ENCODE results near the gene SLC25A19.

The SLC25A19 gene

DNA sequence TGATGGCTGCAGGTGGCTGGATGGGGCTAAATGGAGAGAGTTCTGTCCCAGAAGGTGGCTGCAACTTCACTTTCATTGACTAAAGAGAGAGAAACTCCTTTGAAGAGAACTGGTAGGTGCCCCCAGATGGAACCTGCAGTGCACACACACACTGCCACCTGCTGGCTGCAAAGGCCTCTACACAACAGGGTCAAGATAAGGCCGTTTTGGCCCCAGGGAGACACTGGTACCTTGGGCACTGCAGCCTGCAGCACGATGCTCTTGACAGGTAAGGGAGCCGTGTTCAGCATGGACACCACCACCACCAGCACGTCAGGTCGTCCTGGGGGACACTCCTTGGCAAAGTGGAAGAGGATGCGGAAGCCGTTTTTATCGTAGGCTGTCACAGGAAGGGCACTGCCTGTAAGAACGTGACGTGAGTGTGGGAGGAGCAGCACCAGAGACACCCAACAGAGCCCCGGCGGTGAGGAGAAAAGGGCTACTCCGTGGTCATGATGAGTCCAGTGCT, 50.5 kb downstream of the SLC25A19 start:
- TF ChIP-seq, protein P1, sequence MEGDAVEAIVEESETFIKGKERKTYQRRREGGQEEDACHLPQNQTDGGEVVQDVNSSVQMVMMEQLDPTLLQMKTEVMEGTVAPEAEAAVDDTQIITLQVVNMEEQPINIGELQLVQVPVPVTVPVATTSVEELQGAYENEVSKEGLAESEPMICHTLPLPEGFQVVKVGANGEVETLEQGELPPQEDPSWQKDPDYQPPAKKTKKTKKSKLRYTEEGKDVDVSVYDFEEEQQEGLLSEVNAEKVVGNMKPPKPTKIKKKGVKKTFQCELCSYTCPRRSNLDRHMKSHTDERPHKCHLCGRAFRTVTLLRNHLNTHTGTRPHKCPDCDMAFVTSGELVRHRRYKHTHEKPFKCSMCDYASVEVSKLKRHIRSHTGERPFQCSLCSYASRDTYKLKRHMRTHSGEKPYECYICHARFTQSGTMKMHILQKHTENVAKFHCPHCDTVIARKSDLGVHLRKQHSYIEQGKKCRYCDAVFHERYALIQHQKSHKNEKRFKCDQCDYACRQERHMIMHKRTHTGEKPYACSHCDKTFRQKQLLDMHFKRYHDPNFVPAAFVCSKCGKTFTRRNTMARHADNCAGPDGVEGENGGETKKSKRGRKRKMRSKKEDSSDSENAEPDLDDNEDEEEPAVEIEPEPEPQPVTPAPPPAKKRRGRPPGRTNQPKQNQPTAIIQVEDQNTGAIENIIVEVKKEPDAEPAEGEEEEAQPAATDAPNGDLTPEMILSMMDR (IDR thresholded peaks at IDR 0.05): peak; percentile 67
- H3K27ac ChIP-seq: peak overlapping the region; percentile 17

GRCh38 chr17:75238020-75238580, 51.1 kb downstream of the SLC25A19 start:
- Histone ChIP-seq H3K4me1 (ENCODE audit: control insufficient read depth in 1 of 2, insufficient read depth in 1 of 2, low read depth in 1 of 2, low read length in 1 of 2) (no peaks in the 10 kb centered on the region), H3K9me3 (no peaks in the 10 kb centered on the region), H3K36me3 (peaks cover 95% of the 10 kb centered on the region), H3K27ac (peak overlapping the region; percentile 17), H3K4me3 (ENCODE audit: low read depth in 1 of 2, low read length in 1 of 2) (no peak overlapping the region), H3K27me3 (no peaks in the 10 kb centered on the region)
- TF ChIP-seq, protein P1 (IDR thresholded peaks at IDR 0.05): no peak

More for the DNA sequence above, 50.5 kb downstream of the SLC25A19 start:
- Histone ChIP-seq H3K4me3 (ENCODE audit: low read depth in 1 of 2, low read length in 1 of 2) (no peak overlapping the region), H3K4me1 (ENCODE audit: control insufficient read depth in 1 of 2, insufficient read depth in 1 of 2, low read depth in 1 of 2, low read length in 1 of 2) (peaks cover 0 to under 1% of the 10 kb centered on the region in 2 experiments), H3K36me3 (peaks cover 98% of the 10 kb centered on the region), H3K27me3 (no peaks in the 10 kb centered on the region), H3K9me3 (no peaks in the 10 kb centered on the region)

- peaks cover 95% of the 10 kb centered on the region for H3K36me3 ChIP-seq
Observed at GRCh38 chr17:75237100-75238014, 51.9 kb downstream of the SLC25A19 start.

GRCh38 chr17:75232786-75233185, 56.4 kb downstream of the SLC25A19 start:
- H3K36me3 ChIP-seq: peaks cover 70% of the 10 kb centered on the region
- TF ChIP-seq, protein P1 (IDR thresholded peaks at IDR 0.05): no peak
- no peaks in the 10 kb centered on the region for H3K27me3 ChIP-seq

More at GRCh38 chr17:75237100-75238014, 51.9 kb downstream of the SLC25A19 start:
- Histone ChIP-seq H3K4me3 (ENCODE audit: low read depth in 1 of 2, low read length in 1 of 2) (no peak overlapping the region), H3K27ac (no peak overlapping the region), H3K9me3 (no peaks in the 10 kb centered on the region), H3K27me3 (no peaks in the 10 kb centered on the region), H3K4me1 (ENCODE audit: control insufficient read depth in 1 of 2, insufficient read depth in 1 of 2, low read depth in 1 of 2, low read length in 1 of 2) (no peaks in the 10 kb centered on the region)
- TF ChIP-seq, protein P1 (IDR thresholded peaks at IDR 0.05): no peak

GRCh38 chr17:75231741-75232464, 57.3 kb downstream of the SLC25A19 start:
- H3K27ac ChIP-seq: no peak overlapping the region
- peaks cover 22 to 29% of the 10 kb centered on the region in 2 experiments for H3K4me1 ChIP-seq (ENCODE audit: control insufficient read depth in 1 of 2, insufficient read depth in 1 of 2, low read depth in 1 of 2, low read length in 1 of 2)
- H3K36me3 ChIP-seq: peaks cover 61% of the 10 kb centered on the region
- TF ChIP-seq, protein P1 (IDR thresholded peaks at IDR 0.05): no peak
- no peaks in the 10 kb centered on the region for H3K9me3 ChIP-seq
- H3K4me3 ChIP-seq (ENCODE audit: low read depth in 1 of 2, low read length in 1 of 2): no peak overlapping the region
- H3K27me3 ChIP-seq: no peaks in the 10 kb centered on the region

More at GRCh38 chr17:75232786-75233185, 56.4 kb downstream of the SLC25A19 start:
- Histone ChIP-seq H3K4me3 (ENCODE audit: low read depth in 1 of 2, low read length in 1 of 2) (no peak overlapping the region), H3K27ac (no peak overlapping the region), H3K4me1 (ENCODE audit: control insufficient read depth in 1 of 2, insufficient read depth in 1 of 2, low read depth in 1 of 2, low read length in 1 of 2) (peaks cover 20 to 24% of the 10 kb centered on the region in 2 experiments), H3K9me3 (no peaks in the 10 kb centered on the region)

Measured in neutrophil (primary cell).